Tibial nerve (tissue), 4 donors: ENCODE measurements around the gene ZBTB5.

Experiments used
- EP300 ChIP-seq, 2 donors: sonication (generic); formaldehyde crosslinking; IDR thresholded peaks; one replicate each; pipeline ENCODE4 v1.6.1; 2017; ENCODE audit warnings: antibody characterized with exemption in 2 of 2, mild to moderate bottlenecking in 1 of 2
- POLR2A ChIP-seq, 2 donors: fragments of 450-650 bp; IDR thresholded peaks; one replicate each; pipeline ENCODE4 v1.6.1; 2017; ENCODE audit warnings: antibody characterized with exemption in 2 of 2, mild to moderate bottlenecking in 2 of 2, moderate library complexity in 2 of 2
- TF ChIP-seq, protein P1 (sequence below), 5 experiments: fragments of 200-600 bp in 3 of 5; fragments of 450-650 bp in 2 of 5; sonication (generic) in 3 of 5; IDR thresholded peaks; one replicate each; pipeline ENCODE4 v1.5.1; 2016 to 2019; ENCODE audit warnings: antibody characterized with exemption in 5 of 5, mild to moderate bottlenecking in 3 of 5, moderate library complexity in 2 of 5

DNA sequence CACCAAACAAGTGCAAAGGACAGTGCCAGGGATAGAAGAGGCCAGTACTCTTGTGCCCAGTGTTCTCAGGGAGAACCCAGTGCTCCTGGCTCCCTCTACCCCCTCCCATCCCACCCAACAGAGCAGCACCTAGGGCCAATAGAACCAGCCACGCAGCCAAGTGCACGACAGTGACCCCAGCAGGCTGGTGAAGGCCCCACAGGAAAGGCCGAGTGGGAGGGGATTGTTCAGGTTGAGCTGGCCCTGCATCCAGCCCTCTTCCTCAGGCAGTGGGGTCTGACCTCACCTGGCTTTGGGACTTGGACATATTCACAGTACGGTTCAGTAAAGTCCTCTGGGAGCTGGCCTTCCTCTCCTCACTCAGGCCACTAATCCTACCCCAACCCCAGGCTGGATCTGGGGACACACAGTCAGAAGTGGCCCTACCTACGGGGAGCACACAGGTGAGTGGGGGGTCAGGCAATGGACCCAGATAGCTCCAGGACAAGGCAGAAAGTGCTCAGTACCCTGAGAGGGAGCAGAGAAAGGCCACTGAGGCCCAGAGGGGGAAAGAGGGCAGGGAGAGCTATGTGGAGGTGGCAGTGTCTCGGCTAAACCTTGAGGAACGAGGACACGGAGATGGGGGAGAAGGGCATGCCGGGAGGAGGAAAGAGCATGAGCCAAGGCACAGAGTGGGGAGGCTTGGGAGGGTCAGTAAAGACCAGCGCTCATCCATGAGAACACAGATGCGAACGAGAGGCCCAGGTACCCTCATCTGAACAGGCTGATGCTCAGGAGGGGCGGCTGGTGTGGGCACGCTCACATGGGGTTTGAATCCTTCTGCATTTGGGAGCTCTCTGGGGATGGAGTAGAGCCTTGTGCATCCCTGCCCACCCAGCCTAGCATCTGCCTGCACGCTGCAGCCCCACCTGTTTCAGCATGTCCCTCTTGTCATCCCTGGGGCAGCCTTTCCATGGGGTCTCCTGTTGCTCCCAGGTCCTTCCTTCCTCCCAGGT is 46.1 kb upstream of the ZBTB5 start:
- TF ChIP-seq, protein P1, sequence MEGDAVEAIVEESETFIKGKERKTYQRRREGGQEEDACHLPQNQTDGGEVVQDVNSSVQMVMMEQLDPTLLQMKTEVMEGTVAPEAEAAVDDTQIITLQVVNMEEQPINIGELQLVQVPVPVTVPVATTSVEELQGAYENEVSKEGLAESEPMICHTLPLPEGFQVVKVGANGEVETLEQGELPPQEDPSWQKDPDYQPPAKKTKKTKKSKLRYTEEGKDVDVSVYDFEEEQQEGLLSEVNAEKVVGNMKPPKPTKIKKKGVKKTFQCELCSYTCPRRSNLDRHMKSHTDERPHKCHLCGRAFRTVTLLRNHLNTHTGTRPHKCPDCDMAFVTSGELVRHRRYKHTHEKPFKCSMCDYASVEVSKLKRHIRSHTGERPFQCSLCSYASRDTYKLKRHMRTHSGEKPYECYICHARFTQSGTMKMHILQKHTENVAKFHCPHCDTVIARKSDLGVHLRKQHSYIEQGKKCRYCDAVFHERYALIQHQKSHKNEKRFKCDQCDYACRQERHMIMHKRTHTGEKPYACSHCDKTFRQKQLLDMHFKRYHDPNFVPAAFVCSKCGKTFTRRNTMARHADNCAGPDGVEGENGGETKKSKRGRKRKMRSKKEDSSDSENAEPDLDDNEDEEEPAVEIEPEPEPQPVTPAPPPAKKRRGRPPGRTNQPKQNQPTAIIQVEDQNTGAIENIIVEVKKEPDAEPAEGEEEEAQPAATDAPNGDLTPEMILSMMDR (IDR thresholded peaks at IDR 0.05), result no peak
- TF ChIP-seq POLR2A (IDR thresholded peaks at IDR 0.05), result no peak
- TF ChIP-seq EP300 (IDR thresholded peaks at IDR 0.05), result no peak
